Measurements from ENCODE around the gene CD34.

CD34 gene

DNA sequence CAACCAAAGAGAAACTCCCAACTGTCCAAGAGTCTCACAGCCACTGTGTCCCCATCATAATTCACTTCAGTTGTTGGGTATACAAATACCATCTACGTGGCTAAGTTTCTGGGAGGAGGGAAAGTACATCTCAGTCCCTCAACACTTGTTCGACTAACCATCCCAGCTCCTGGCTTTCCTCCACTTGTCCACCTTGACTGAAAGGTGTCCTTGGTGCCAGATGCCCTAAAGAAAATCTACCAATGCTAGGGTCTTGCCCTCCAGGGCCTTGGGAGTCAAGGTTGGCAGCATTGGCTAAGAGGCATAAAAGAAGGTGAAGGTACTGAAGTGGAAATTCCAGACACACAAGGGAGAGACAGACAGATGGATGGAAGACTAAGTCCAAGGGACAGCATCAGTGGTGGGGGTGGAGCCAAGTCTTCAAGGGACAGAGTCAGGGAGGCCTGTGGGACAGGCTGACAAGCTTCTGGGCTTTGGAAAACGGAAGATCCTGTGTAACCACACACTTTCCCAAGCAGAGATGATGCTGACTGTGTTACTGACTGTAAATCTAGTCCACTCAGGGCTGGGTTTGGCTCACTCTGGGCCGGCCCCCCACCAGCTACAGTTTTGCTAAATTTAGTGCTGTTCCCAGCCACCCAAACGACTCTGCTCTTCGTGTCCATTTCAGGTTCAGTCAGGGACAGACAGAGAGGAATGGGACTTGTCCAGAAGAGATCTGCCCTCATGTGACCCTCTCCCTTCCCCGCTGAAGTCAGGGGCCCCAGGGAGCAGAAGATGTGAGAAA is 60.1 kb downstream of the CD34 start:
- no peak for DNase-seq

DNA sequence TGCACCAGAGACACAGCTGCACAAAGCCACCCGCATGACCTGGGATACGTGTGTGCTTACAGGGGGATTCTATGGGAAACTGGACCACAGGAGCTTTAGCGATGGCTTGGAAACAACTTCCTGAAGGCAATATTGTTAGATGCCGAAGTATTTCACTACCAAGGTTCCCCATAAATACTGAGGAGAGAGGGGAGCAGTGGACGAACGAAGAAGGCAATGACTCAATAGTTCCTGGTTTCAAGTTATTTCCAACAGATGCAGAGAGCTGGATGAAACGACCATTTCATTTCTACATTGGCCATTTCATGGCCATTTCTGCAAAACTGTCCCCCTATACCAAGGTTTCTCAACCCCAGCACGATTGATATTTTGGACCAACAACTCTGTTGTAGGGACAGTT is 61.3 kb downstream of the CD34 start:
- no peak for DNase-seq

DNA sequence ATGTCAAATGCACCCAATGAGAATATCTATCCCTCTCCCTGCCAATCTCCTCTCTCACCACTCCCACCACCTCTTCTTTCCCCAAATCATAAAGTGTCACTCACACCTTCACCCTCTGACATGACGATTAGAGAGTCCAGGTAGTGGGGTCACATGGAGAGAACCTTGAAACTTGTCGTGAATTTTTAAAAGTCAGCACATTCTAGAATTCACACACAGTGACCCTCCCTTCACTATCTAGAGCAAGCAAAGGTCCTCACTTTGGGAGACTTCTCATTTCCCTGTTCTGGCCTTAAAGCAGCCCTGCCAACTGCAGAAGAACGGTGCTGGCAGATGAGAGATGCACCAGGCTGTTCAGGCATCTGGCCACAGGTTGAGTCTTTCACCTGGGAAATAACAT is 61.9 kb downstream of the CD34 start:
- DNase-seq, result no peak

DNA sequence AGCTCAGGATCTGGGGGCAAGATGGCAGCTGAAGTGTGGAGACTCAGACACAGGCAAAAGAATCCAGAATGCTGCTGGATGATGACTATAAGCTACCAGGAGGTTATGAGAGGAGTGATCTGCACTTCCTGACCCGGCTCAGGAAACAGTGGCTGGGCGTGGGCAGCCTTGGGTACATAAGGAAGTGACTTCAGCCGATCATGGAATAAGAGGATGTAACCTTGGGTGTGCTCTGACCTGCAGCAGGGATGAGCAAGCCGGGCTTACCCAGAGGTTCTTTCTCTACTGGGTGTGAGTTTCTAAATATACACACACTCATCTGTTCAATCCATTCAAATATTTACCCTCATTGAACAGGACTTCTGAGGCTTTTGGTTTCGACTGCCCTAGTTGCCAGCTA is 62.7 kb downstream of the CD34 start:
- no peak for DNase-seq

DNA sequence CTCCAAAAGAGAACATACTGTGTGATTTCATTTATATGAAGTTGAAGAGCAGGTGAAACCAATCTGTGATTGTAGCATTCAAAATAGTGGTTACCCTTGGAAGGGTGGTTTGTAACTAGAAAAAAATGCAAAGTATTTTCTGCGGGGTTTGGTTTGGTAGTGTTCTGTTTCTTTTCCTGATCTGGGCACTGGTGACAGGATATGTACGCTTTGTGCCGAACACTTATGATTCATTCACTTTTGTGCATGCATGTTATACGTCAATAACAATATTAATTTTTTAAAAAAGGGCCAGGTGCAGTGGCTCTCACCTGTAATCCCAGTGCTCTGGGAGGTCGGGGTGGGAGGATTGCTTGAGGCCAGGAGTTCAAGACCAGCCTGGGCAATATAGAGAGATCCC is 63.8 kb downstream of the CD34 start:
- DNase-seq, result no peak

DNA sequence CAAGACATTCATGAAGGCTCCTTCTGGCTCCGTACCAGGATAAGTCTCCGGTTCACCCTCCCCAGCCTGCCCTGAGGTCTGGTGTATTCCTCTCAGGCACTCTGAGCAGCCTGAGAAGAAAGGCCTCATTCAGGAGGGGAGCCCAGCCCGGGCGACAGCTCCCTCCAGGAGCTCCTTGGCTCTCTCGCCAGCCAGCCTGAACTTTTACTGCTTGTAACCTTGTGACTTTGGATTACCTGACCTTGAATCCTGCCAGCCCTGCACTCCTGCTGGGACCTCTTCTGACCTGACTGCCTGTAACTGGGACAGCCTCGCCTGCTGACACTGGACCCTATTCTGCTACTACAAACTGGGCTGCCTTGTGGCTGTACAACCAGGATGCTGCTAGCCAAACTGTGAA is 65.8 kb downstream of the CD34 start:
- no peak for DNase-seq

DNA sequence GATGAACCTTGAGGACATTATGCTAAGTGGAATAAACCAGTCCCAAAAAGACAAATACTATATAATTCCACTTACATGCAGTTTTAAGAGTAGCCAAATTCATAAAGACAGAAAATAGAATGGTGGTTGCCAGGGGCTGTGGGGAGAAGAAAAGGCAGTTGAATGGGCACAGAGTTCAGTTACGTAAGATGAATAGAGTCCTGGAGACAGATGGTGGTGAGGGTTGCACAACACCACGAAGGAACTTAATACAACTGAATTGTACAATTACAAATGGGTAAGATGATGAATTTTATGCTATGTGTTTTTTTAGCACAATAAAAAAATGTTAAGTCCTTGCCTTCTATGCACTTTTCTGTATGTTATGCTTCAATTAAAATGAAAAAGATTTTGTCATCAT is 66.6 kb downstream of the CD34 start:
- DNase-seq, result no peak

DNA sequence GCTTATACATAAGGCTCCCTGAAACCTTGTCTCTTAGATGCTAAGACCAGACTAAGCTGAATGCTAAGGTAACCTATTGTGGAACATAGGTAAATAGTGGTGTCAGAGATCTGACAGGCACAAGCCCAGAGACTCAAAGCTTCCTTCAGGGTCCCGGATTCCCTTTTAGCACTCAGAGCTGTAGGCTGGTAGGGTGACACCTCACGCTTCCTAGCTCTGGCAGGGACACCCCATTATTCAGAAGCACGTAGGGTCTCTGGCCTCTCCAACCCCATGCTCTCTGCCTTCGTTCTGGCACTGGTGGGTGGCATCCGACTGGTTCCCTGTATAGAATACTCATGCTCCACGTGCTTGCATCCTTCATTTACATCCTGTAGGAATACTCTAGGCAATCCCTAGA is 68.4 kb downstream of the CD34 start:
- no peak for DNase-seq

DNA sequence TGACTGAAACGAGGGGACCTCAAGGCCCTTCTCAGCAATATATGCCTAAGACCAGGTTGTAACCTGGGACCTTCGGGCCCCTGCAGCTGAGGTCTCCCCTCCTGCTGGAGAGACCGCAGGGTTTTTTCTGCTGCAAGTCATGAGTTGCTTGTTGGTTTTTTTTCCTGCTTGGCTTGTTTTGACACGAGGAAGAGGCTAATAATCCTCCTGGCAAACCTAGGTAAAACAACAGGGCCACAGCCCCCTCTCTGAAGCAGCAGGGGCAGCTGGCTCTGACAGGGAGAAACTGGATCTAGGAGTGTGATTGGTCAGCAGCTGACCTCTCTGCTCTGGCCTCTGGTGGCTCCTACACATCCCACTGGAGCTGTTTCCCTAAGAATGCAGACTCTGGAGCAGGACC is 69.0 kb downstream of the CD34 start:
- no peak for DNase-seq

DNA sequence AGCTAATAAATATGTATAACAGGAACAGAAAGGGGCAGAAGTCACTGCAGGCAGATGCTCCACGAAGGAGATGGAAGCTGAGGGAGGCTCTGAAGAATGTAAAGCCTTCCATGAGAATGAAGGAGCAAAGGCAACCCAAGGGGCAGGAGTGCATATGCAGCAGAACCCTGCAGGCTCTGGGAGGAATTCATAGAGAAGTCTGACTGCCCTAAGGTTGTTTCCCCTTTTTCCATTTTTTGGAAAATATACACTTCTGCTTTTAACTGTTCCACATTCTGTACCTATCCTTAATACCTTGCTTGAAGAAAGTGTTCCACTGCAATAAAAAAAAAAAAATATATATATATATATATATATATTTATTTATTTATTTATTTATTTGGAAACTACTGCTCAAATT is 69.6 kb downstream of the CD34 start:
- no peak for DNase-seq

DNA sequence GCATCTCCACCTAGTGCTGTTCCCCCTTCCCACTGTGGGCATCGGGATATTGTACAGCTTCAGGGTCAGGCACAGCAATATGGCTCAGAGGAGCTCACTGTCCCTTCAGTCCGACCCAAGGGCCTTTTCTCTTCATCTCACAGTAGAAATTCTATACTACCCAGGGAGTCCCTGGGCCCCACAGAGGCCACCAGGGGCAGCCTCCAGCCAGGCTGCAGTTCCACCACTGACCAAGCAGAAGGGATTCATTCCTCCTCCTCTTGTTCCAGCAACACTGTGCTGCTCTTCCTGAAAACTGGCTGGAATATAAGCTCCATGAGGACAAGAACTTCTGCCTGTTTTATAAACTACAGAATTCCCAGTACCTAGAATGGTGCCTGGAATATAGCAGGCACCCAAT is 70.5 kb downstream of the CD34 start:
- no peak for DNase-seq

DNA sequence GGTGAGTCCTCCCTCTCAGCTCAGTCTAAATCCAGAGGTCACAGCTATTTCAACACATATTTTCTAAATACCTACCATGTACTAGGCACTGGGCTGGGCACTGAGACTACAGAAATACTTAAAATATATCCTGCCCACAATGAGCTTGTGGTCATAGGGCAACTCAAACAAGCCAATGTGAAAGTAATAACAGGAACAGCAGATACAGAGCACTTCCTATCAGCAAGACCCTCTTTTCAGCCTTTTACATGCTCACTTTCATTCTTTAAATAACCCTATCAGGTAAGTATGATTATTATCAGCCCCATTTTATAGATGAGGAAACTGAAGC is 71.9 kb downstream of the CD34 start:
- DNase-seq, result no peak

DNA sequence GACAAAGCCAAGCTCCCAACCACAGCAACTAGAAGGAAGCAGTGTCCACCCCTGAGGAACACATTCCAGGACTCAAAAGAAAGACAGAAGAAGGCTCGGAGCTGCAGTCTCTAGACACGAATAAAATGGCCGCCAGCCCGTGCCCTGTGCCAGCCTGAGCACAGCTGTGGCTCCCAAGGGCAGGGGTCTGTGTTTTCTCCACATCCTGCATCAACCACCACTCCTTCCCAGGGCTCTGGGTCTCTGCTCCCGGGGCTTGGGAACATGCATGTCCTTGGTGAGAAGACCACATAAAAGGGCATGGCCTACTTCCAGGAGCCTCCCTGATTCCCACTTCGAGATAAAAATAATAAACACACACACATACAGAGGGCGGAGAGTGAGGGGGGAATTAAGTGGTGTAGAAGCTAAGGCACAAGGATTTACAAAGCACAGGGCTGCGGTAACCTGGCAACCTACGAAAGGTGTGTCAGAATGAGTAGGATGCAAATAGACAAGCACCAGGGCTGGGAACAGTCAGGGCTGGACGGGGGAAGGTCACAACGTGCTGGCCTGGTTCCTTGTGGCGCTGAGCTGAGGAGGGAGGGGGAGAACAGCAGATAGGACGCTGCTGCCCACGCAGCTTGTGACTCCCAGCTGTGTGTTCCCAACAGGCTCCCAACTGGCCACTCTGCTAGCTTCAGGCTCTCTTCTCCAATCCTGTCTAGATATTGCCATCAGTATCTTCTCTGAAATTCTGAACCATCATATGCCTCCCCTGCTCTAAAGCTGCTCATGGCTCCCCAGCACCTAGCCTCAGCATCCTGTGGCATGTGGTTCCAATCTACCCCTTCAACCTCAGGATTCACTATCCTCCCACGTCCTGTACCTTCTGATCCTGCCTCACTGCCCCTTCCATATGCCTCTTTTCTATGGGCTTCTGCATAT is 72.5 kb downstream of the CD34 start:
- DNase-seq, result no peak

DNA sequence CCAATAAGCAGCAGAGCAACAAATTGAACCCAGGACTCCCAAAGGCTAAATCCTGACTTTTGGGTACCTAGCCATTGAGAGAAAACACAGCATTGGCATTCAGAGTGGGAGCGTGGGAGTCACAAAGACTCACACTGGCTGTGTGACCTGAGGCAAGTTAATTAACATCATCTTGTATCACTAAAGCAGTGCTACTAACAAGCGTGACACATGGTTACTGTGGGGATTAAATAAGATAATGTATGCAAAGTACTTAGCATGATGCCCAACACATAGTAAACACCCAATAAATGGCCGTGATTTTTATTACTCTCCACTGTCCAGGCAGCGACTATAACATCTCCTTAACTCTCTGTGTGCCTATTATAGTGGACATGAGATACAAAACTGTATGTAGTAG is 73.3 kb downstream of the CD34 start:
- no peak for DNase-seq

DNA sequence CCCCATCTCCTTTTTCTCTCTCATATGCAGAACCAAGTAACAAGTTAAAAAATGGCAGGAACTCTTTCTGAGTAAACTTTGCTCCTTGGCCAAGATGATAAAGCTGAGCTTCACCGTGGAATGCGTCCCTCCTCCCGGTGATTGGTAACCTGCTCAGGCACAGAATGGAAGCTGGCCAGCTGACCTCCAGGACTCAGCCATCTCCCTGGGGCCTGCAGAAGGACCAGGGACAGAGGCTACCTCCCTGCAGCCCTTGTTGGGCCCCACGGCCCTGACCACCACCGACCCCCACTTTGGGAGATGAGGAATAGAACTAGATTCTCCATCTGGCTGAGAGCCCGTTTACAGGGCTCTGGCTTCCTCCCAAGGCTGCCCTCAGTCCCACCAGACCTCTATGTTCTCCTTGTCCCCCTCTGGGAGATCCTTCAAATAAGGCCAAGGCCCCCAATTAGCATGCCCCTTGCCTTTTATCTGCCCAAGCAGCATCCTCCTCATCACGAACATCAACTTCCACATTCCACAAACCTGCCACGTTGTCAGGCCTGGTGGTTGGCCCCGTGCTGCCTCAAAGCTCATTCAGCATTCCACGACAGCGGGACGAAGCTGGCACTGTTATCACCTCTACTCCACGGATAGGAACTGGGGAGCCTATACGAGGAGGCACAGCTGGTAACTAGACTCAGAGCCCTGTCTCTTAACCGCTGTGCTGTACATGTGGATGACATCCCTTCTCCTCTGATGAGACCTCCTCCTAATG is 74.2 kb downstream of the CD34 start:
- DNase-seq, result no peak

DNA sequence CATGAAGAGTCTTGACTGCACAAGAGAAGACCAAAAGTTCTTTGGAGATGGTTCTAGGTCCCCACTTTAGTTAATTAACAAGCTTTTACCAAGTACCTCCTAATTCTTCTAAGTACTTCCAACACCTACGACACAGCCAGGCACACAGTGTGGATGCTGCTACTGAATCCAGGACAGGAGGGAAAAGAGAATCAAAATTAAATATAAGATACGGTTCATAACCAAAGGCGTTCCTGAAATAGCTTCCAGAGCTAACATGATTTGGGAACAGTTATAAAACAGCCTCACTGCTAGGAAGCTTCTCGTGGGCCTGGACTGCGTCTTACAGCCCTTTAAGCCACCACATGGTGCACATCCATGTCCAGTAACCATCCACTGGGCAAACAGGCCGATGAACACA is 75.0 kb downstream of the CD34 start:
- no peak for DNase-seq

DNA sequence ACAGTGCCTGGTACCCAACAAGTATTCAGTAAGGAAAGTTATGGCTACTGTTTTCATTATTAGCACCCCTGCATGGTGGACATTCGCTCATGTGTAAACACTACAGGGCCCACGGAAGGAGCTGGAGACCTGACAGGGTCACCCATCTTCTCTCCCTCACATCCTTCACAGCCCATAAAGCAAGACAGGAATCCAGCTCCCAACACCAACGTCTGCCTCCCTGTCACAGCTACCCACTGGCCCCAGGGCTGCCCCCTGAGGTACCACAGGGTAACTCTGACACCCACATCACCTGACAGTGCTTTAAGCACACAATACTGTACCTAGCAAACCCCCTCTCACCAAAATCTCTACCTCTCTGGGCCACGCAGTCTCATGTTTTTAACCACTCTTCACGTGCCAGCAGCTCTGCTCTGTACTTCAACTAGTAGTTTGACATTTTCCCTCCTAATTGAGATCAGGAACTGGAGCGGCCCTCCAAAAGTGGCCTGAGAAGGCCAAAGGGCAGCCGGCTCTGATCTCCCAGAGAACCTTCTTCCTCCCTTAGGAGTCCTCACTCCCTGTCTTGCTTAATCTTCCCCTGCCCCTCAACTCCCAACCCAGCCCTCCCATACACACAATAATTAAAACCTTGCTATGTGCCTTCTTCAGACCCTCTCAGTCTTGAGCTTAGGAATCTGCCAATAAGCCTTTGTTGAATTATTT is 76.8 kb downstream of the CD34 start:
- DNase-seq, result no peak

DNA sequence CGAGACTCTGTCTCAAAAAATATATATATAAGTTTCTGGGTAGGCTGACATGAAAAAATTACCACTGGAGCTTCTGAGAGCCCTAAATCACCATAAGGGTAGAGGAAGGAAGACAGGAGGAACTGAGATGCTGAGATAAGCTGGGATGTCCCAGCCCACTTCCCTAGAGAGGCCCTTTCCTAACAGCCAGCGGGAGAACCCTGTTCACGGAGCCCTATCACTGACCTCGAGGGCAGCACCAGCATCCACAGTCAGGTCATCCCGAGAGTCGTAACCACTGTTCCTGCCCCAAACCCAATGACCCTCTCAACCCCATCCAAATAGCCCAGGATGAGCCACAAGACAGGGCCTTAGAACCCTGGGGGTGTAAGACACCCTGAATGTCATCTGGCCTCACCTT is 77.5 kb downstream of the CD34 start:
- no peak for DNase-seq

DNA sequence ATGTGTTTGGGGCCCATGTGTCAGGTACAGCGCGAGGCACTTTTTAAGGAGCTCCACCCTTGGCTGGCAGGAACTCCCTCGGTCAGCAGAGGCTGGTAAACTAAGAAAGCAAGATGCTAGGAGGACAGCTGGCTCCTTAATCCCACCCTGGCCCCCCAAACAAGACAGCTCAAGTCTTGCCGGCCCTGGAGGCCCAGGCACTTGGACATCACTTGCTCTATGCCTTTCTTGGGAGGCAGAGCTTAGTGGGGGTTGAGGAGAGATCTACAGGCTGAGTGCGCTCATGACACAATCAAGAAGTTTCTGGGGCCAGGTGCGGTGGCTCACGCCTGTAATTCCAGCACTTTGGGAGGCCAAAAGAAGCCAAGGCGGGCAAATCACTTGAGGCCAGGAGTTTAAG is 78.1 kb downstream of the CD34 start:
- no peak for DNase-seq

DNA sequence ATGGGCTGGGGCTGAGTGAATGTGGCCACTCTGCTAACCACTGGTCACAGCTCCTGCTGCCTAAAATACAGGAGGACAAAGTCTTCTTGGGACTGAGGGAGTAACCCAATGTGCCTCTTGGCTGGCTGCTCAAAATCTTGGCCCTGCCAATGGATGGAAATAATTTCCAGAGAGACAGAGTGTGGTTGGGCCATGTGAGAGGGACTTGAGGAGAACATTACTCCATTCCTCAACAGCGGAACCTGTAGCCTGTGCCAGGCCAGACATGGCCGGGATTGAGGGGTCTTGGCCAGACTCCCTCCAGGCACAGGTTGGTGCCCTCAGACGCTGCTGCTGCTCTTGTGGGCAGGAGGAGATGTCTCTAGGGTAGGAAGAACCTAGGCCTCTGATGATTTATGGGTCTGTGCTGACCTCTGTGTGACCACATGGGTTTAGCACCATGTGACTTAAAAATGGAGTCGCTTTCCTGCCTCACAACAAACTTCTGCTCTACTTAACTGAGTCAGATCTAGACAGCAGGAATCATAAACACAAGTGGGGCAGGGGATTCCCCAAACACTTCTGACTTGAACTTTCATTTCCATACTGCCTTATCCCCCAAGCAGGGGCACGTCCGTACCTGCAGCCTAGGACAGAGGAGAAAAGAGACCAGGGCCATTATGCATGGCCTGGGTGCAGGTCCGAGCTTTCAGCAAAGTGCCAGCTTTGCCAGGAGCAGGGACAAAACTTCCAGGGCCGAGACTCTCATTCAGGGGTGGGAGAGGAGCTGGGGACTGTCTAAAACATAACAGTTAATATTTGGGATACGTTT is 79.2 kb downstream of the CD34 start:
- no peak for DNase-seq

Data from NCI-H345 (cell line).